HepG2 (cell line): ENCODE results near the gene FPGS. TPM values are rescaled to one million over a fixed set of nuclear protein-coding genes. Genes with fewer than 3 reads are reported as not detected.
A peak's percentile ranks its signal among the peaks of the same experiment; 100 is the strongest.

Source experiments
- ATAC-seq: fragments of 200-7000 bp; cut with Tn5 transposase; 3 replicates; pipeline ENCODE4 v1.9.1; 2020; ENCODE audit warnings: mild to moderate bottlenecking, moderate library complexity
- BruUV-seq: library from RNA; stranded (reverse); fragments of 400-500 nt; replicated peaks from 2 replicates; lab custom pipeline; 2021; lab: Mats Ljungman, UMichigan
- CTCF ChIA-PET: fragments of 300-600 bp; formaldehyde crosslinking; extraction: SDS; loops from one replicate; lab custom pipeline; 2021; ENCODE audit warnings: low total read pairs, inconsistent platforms, low intra/inter-chr PET ratio; lab: Yijun Ruan, JAX
- POLR2A ChIA-PET: fragments of 350-600 bp; sonication (Branson Sonifier 250); formaldehyde crosslinking; loops from one replicate; lab custom pipeline; 2020; ENCODE audit warnings: antibody characterized with exemption, inconsistent platforms; lab: Yijun Ruan, JAX
- DNase-seq: peaks from one replicate; pipeline ENCODE4 v3.0.0-alpha.2; 2015; ENCODE audit warnings: low spot score
- FAIRE-seq: peaks from 3 replicates; lab custom pipeline; 2011; peaks lifted over from hg19 to GRCh38; lab: Jason Lieb, UNC
- H2AFZ ChIP-seq: one replicate; pipeline ENCODE4 v1.6.1; 2011; ENCODE audit warnings: low read length, inconsistent platforms
- H3K27ac ChIP-seq: fragments of 300-600 bp; 3 replicates; pipeline ENCODE4 v1.8.0; 2011; ENCODE audit warnings: mixed run types, mild to moderate bottlenecking, mixed read lengths, low read length, inconsistent platforms; ENCODE audit not compliant: insufficient read depth; ENCODE audit errors: extremely low read length
- H3K27me3 ChIP-seq, 2 experiments: fragments of 200-600 bp in 1 of 2; 2 replicates in 1 of 2; 3 replicates in 1 of 2; pipeline versions ENCODE4 v1.6.0 to v1.8.0; 2011; ENCODE audit warnings: low read length in 2 of 2, mild to moderate bottlenecking in 2 of 2, moderate library complexity in 2 of 2, inconsistent platforms in 1 of 2; ENCODE audit not compliant: insufficient read depth in 2 of 2, control insufficient read depth in 1 of 2
- H3K36me3 ChIP-seq, 2 experiments: fragments of 200-600 bp in 1 of 2; replicated peaks in 1 of 2; 2 replicates in 1 of 2; 3 replicates in 1 of 2; pipeline versions ENCODE4 v1.5.1 to v1.8.0; 2011; ENCODE audit warnings: low read length in 2 of 2, inconsistent platforms in 1 of 2; ENCODE audit not compliant: insufficient read depth in 2 of 2, control insufficient read depth in 1 of 2
- H3K4me1 ChIP-seq: 2 replicates; pipeline ENCODE4 v1.5.1; 2012; ENCODE audit warnings: low read length, inconsistent platforms; ENCODE audit not compliant: insufficient read depth
- H3K4me2 ChIP-seq: 2 replicates; pipeline ENCODE4 v1.6.0; 2011; ENCODE audit warnings: low read depth, low read length, inconsistent platforms
- H3K4me3 ChIP-seq, 3 experiments: fragments of 200-600 bp in 1 of 3; sonication (generic), shearing (Covaris generic) in 1 of 3; replicated peaks in 1 of 3; 2 replicates each; pipeline ENCODE4 v1.5.1; 2011 to 2016; ENCODE audit warnings: low read length in 3 of 3, inconsistent platforms in 2 of 3, low read depth in 2 of 3, mild to moderate bottlenecking in 2 of 3, control low read depth in 1 of 3, mixed read lengths in 1 of 3; ENCODE audit not compliant: insufficient read depth in 1 of 3
- H3K79me2 ChIP-seq: one replicate; pipeline ENCODE4 v1.6.1; 2011; ENCODE audit warnings: low read length, inconsistent platforms; ENCODE audit not compliant: insufficient read depth
- H3K9ac ChIP-seq: 2 replicates; pipeline ENCODE4 v1.6.0; 2011; ENCODE audit warnings: mild to moderate bottlenecking, low read depth, low read length, inconsistent platforms; ENCODE audit not compliant: insufficient read depth
- H3K9me3 ChIP-seq: 2 replicates; pipeline ENCODE4 v1.5.1; 2012; ENCODE audit warnings: mild to moderate bottlenecking, low read length
- H4K20me1 ChIP-seq: 2 replicates; pipeline ENCODE4 v1.6.0; 2011; ENCODE audit warnings: inconsistent platforms, mild to moderate bottlenecking, low read length, moderate library complexity; ENCODE audit not compliant: insufficient read depth
- HINFP ChIP-seq: sonication (generic); formaldehyde crosslinking; IDR thresholded peaks from 2 replicates; pipeline ENCODE4 v1.4.0; 2020; ENCODE audit warnings: low read depth, mild to moderate bottlenecking, missing genetic modification reagents
- IKZF4 ChIP-seq: sonication (generic); formaldehyde crosslinking; IDR thresholded peaks from 2 replicates; pipeline ENCODE4 v1.5.1; 2020; ENCODE audit warnings: borderline replicate concordance, mild to moderate bottlenecking, low read depth, missing genetic modification reagents; ENCODE audit errors: not compliant biosample characterization
- NR2F2 ChIP-seq: IDR thresholded peaks from 2 replicates; pipeline ENCODE4 v1.6.1; 2012; ENCODE audit warnings: low read depth, inconsistent platforms, borderline replicate concordance
- SAP130 ChIP-seq: IDR thresholded peaks from 2 replicates; pipeline ENCODE4 v1.6.1; 2016; ENCODE audit warnings: low read depth
- ZMYM3 ChIP-seq: sonication (generic); formaldehyde crosslinking; IDR thresholded peaks from 2 replicates; pipeline ENCODE4 v1.5.1; 2020; ENCODE audit warnings: mild to moderate bottlenecking, missing genetic modification reagents
- ZNF224 ChIP-seq: sonication (generic); formaldehyde crosslinking; IDR thresholded peaks from 2 replicates; pipeline ENCODE4 v1.5.0; 2020; ENCODE audit warnings: mild to moderate bottlenecking, missing genetic modification reagents
- ZNF629 ChIP-seq: sonication (generic); formaldehyde crosslinking; conservative IDR thresholded peaks from 2 replicates; pipeline ENCODE4 v1.5.0; 2020; ENCODE audit warnings: missing genetic modification reagents
- ZNF670 ChIP-seq: sonication (generic); formaldehyde crosslinking; IDR thresholded peaks from 2 replicates; pipeline ENCODE4 v1.8.0; 2022; ENCODE audit warnings: mild to moderate bottlenecking, missing genetic modification reagents, borderline replicate concordance
- ZNF772 ChIP-seq: sonication (generic); formaldehyde crosslinking; IDR thresholded peaks from 2 replicates; pipeline ENCODE4 v1.5.0; 2020; ENCODE audit warnings: mild to moderate bottlenecking, missing genetic modification reagents
- WGBS: methylation state at CpG from one replicate; pipeline ENCODE4 v1.1.6; 2017; ENCODE audit warnings: low lambda C conversion rate; 5-methylcytosine and 5-hydroxymethylcytosine counted together
- in situ Hi-C: cut with HindIII; loops from 2 replicates; pipeline ENCODE4 v1.10.0; 2017; ENCODE audit warnings: low pct_unique_long_range_greater_than_20kb; ENCODE audit not compliant: extremely low pct_ligation_motif_present
- intact Hi-C: fragments of 100-400 bp; cut with micrococcal nuclease; formaldehyde crosslinking; loops from one replicate; pipeline ENCODE4 v1.10.0; 2022; ENCODE audit not compliant: unreplicated experiment
- polyA plus RNA-seq, 8 experiments: library from polyadenylated mRNA; depleted of rRNA in 3 of 8; stranded (reverse) in 7 of 8; unstranded in 1 of 8; fragments of >200 nt; fragmentation: Illumina TruSeq in 4 of 8; extraction: Trizol in 4 of 8; gene quantifications; 2 replicates each; pipeline versions ENCODE4 v1.2.1 to v1.2.3, GENCODE V29; 2011 to 2016; ENCODE audit warnings: low read depth in 4 of 8, missing spikeins in 1 of 8, mixed read lengths in 1 of 8; ENCODE audit not compliant: insufficient read depth in 1 of 8
- total RNA-seq, 5 experiments: library from RNA; depleted of rRNA; stranded (reverse); fragments of >200 nt; fragmentation: Illumina TruSeq; extraction: Trizol; gene quantifications; 2 replicates each; pipeline ENCODE4 v1.2.3, GENCODE V29; 2016; ENCODE audit warnings: low read depth in 1 of 5
- TF ChIP-seq, protein P1 (sequence below): sonication (generic); formaldehyde crosslinking; IDR thresholded peaks from 2 replicates; pipeline ENCODE4 v1.4.0; 2020; ENCODE audit warnings: missing genetic modification reagents
- TF ChIP-seq, protein P2 (sequence below): sonication (generic); formaldehyde crosslinking; IDR thresholded peaks from 2 replicates; pipeline ENCODE4 v1.5.1; 2020; ENCODE audit warnings: missing genetic modification reagents, mild to moderate bottlenecking, borderline replicate concordance

FPGS gene
- total and polyA plus RNA-seq, 2 of the 13 experiments (the other 11 are each of a cell fraction or from before 2014, with no cell fraction given) = 35.6 to 36.8 TPM

GRCh38 chr9:127769101-127769500 is 33.6 kb upstream of the FPGS start:
- peaks cover 9% of the 10 kb centered on the region for H3K4me1 ChIP-seq
- no peak overlapping the region for H3K4me2 ChIP-seq

DNA sequence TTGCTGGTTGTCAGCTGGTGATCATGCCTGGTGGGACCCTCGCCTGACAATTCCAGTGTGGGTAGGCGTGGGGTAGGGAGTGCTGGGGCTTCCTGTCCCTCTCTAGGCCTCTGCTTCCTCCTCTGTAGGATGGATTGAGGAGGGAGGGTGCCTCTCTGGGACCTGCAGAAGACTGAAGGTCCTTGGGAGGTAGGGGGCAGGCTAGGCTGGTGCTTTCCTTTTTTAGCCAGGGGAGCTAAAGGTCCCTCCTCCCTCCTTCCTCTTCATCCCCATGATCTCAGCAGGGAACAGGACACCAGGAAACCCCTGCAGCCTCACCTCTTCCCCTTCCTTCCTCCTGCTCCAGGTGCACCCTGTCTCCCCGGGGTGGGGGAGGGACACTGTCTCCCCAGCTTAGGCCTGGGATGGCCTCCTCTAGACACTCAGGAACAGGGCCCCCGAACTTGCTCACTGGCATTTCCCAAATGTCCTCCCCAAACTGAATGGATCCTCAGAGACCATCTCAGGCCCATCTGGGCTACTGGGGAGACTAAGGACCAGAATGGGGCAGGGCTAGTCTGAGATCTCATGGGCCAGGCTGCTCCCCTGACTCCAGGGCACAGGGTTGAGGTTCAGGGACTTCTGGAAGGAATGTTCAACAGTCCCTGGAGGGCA is 32.6 kb upstream of the FPGS start:
- no peak overlapping the region for H3K9ac ChIP-seq
- in situ Hi-C loops (no loop called here), intact Hi-C loops (no loop called here)
- BruUV-seq = no TSS peak
- no peaks in the 10 kb centered on the region for H3K9me3 ChIP-seq
- peaks cover 9% of the 10 kb centered on the region for H3K4me1 ChIP-seq
- H3K4me3 ChIP-seq = no peak overlapping the region
- WGBS = 49% methylated on average over 3 of the region's 4 CpGs
- no peaks in the 10 kb centered on the region for H3K36me3 ChIP-seq
- FAIRE-seq = no peak
- peaks cover 2 to 40% of the 10 kb centered on the region in 2 experiments; a peak in 3 of 5 replicates for H3K27me3 ChIP-seq
- no peak for ATAC-seq
- ChIA-PET POLR2A (no interaction called here), CTCF (no interaction called here)
- no peak for TF ChIP-seq ZNF772 (CRISPR knock-in tag)
- TF ChIP-seq HINFP (CRISPR knock-in tag) = no peak
- no peak for TF ChIP-seq NR2F2
- TF ChIP-seq, protein P1, sequence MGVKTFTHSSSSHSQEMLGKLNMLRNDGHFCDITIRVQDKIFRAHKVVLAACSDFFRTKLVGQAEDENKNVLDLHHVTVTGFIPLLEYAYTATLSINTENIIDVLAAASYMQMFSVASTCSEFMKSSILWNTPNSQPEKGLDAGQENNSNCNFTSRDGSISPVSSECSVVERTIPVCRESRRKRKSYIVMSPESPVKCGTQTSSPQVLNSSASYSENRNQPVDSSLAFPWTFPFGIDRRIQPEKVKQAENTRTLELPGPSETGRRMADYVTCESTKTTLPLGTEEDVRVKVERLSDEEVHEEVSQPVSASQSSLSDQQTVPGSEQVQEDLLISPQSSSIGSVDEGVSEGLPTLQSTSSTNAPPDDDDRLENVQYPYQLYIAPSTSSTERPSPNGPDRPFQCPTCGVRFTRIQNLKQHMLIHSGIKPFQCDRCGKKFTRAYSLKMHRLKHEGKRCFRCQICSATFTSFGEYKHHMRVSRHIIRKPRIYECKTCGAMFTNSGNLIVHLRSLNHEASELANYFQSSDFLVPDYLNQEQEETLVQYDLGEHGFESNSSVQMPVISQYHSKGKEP (CRISPR knock-in tag) = no peak
- TF ChIP-seq, protein P2, sequence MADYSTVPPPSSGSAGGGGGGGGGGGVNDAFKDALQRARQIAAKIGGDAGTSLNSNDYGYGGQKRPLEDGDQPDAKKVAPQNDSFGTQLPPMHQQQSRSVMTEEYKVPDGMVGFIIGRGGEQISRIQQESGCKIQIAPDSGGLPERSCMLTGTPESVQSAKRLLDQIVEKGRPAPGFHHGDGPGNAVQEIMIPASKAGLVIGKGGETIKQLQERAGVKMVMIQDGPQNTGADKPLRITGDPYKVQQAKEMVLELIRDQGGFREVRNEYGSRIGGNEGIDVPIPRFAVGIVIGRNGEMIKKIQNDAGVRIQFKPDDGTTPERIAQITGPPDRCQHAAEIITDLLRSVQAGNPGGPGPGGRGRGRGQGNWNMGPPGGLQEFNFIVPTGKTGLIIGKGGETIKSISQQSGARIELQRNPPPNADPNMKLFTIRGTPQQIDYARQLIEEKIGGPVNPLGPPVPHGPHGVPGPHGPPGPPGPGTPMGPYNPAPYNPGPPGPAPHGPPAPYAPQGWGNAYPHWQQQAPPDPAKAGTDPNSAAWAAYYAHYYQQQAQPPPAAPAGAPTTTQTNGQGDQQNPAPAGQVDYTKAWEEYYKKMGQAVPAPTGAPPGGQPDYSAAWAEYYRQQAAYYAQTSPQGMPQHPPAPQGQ (CRISPR knock-in tag) = no peak
- no peak for TF ChIP-seq ZNF224 (CRISPR knock-in tag)
- TF ChIP-seq SAP130 (CRISPR knock-in tag) = no peak
- TF ChIP-seq IKZF4 = no peak
- no peak overlapping the region for H2AFZ ChIP-seq
- DNase-seq = no peak
- H3K79me2 ChIP-seq = no peaks in the 10 kb centered on the region
- H4K20me1 ChIP-seq = no peaks in the 10 kb centered on the region
- H3K27ac ChIP-seq = no peak overlapping the region
- peak overlapping the region; percentile 90; the same call in 1 of the 2 replicates for H3K4me2 ChIP-seq

More at GRCh38 chr9:127769101-127769500, 33.6 kb upstream of the FPGS start:
- in situ Hi-C loops (no loop called here), intact Hi-C loops (no loop called here)
- no peak for ATAC-seq
- no peaks in the 10 kb centered on the region for H3K36me3 ChIP-seq
- ChIA-PET POLR2A (no interaction called here), CTCF (no interaction called here)
- no peak overlapping the region for H2AFZ ChIP-seq
- H4K20me1 ChIP-seq = no peaks in the 10 kb centered on the region
- no peak for DNase-seq
- 37% methylated on average over 5 of the region's 5 CpGs for WGBS
- no peaks in the 10 kb centered on the region for H3K79me2 ChIP-seq
- peaks cover 2 to 40% of the 10 kb centered on the region in 2 experiments; a peak in 3 of 5 replicates for H3K27me3 ChIP-seq
- no peak for FAIRE-seq
- H3K27ac ChIP-seq = no peak overlapping the region
- H3K4me3 ChIP-seq = no peak overlapping the region
- no TSS peak for BruUV-seq
- no peak overlapping the region for H3K9ac ChIP-seq
- no peaks in the 10 kb centered on the region for H3K9me3 ChIP-seq
- TF ChIP-seq ZNF670 (CRISPR knock-in tag) (no peak), ZMYM3 (CRISPR knock-in tag) (0 out of 2 replicates have a peak, but pooled peaks have one; percentile 14), ZNF629 (CRISPR knock-in tag) (peak; percentile 71)
